Prostate gland (tissue), 2 donors: Measurements from ENCODE around the gene RPL29.

Source experiments
- CTCF ChIP-seq, 4 experiments: fragments of 200-600 bp in 2 of 4; fragments of 450-650 bp in 2 of 4; sonication (generic) in 2 of 4; IDR thresholded peaks; 1 replicate in 3 of 4; 2 replicates in 1 of 4; pipeline ENCODE4 v1.5.1; 2016 to 2019; ENCODE audit warnings: antibody characterized with exemption in 4 of 4, mild to moderate bottlenecking in 2 of 4, moderate library complexity in 2 of 4
- POLR2A ChIP-seq: fragments of 450-650 bp; IDR thresholded peaks from one replicate; pipeline ENCODE4 v1.6.1; 2016; ENCODE audit warnings: antibody characterized with exemption, mild to moderate bottlenecking

DNA sequence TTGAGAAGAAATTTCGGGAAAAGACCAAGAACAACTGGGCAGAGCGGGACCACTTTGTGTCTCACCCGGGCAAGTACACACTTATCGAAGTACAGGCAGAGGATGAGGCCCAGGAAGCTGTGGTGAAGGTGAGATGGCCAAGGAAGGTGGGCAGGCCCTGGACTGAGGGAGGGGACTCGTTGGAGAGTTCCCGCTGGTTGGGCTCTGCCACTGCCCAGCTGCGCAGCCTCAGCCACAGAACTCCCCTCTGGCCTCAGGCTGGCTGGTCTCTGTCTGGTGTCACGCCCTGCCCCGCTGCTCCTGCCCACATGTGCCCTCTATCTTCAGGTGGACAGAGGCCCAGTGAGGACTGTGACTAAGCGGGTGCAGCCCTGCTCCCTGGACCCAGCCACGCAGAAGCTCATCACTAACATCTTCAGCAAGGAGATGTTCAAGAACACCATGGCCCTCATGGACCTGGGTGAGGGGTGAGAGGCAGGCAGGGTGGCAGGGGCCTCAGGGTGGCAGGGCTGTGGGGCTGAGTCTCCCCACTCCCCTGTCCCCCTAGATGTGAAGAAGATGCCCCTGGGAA lies 51.2 kb downstream of the RPL29 start:
- no peak for TF ChIP-seq CTCF (IDR thresholded peaks at IDR 0.05)
- no peak for TF ChIP-seq POLR2A
